GM19397 (cell line): Measurements from ENCODE around the gene SETD1B.

Experiments used
- ATAC-seq: cut with Tn5 transposase; IDR thresholded peaks from one replicate; pipeline ENCODE4 v1.9.1; 2021; ENCODE audit warnings: mild to moderate bottlenecking, moderate library complexity; ENCODE audit not compliant: unreplicated experiment

SETD1B gene

GRCh38 chr12:121823101-121823726, 19.4 kb downstream of the SETD1B start:
- no peak for ATAC-seq

GRCh38 chr12:121823727-121824115, 19.9 kb downstream of the SETD1B start:
- ATAC-seq, result no peak

- no peak for ATAC-seq
Measured at GRCh38 chr12:121825041-121825523, 21.3 kb downstream of the SETD1B start.

- no peak for ATAC-seq
Measured at GRCh38 chr12:121826318-121827150, 22.7 kb downstream of the SETD1B start.

- no peak for ATAC-seq
Measured at GRCh38 chr12:121827351-121828099, 23.7 kb downstream of the SETD1B start.

GRCh38 chr12:121828306-121828705, 24.5 kb downstream of the SETD1B start:
- ATAC-seq, result no peak

- no peak for ATAC-seq
Measured at GRCh38 chr12:121828826-121829225, 25.0 kb downstream of the SETD1B start.

- ATAC-seq, result no peak
Measured at GRCh38 chr12:121829250-121829918, 25.6 kb downstream of the SETD1B start.

GRCh38 chr12:121830134-121830533, 26.3 kb downstream of the SETD1B start:
- no peak for ATAC-seq

- ATAC-seq, result no peak
Measured at GRCh38 chr12:121830588-121831265, 26.9 kb downstream of the SETD1B start.

GRCh38 chr12:121831571-121832245, 27.9 kb downstream of the SETD1B start:
- ATAC-seq, result no peak

- ATAC-seq, result no peak
Measured at GRCh38 chr12:121837680-121838079, 33.9 kb downstream of the SETD1B start.

- no peak for ATAC-seq
Measured at GRCh38 chr12:121838126-121838525, 34.3 kb downstream of the SETD1B start.

- peak; percentile 94 for ATAC-seq
Measured at GRCh38 chr12:121839106-121839992, 35.5 kb downstream of the SETD1B start.

- ATAC-seq, result no peak
Measured at GRCh38 chr12:121839993-121840761, 36.4 kb downstream of the SETD1B start.

GRCh38 chr12:121843236-121843982, 39.6 kb downstream of the SETD1B start:
- no peak for ATAC-seq

GRCh38 chr12:121845701-121846100, 41.9 kb downstream of the SETD1B start:
- ATAC-seq, result no peak
